Activated CD4-positive, alpha-beta T cell treated with anti-CD3 and anti-CD28 coated beads for 24 hours (primary cell): ENCODE data around the gene ZNF582.
"Not testable (repeated sequence)": the region's sequence is repeated elsewhere in the genome, so short reads cannot be mapped to it uniquely, and the experiment has no call there.

Experiments
- DNase-seq, 2 donors: peaks; one replicate each; pipeline ENCODE4 v3.0.0-alpha.2; 2020; ENCODE audit warnings: low read depth in 2 of 2

ZNF582 gene

GRCh38 chr19:56351208-56351607 lies 42.1 kb downstream of the ZNF582 start:
- no peak for DNase-seq

- peak; percentile 26 to 36 for DNase-seq
Measured at GRCh38 chr19:56350416-56351045, 42.8 kb downstream of the ZNF582 start.

GRCh38 chr19:56348289-56348877 lies 45.0 kb downstream of the ZNF582 start:
- DNase-seq: no peak

GRCh38 chr19:56347163-56347778 lies 46.1 kb downstream of the ZNF582 start:
- DNase-seq: no peak

DNA sequence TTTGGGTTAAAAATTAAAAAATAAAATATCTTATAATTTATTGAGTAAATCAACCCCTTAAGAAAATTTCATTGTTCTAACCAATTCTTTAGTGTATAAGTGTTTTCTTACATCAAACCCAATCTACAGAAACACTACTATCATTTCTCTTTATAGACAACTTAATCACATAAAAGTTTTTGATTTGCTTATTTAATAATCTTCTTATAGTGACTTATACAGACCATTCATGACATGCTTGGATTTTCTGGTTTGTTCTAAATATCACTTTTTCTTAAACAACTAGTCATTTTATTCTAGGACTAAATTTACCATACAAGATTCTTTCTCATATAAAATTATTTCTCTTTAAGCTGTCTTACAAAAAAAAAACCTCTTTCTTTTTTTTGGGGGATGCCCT lies 51.4 kb downstream of the ZNF582 start:
- no peak for DNase-seq

GRCh38 chr19:56339031-56339430 lies 54.3 kb downstream of the ZNF582 start:
- not testable (repeated sequence) for DNase-seq

GRCh38 chr19:56337077-56337476 lies 56.3 kb downstream of the ZNF582 start:
- not testable (repeated sequence) for DNase-seq

- DNase-seq: not testable (repeated sequence)
Measured at GRCh38 chr19:56335371-56335770, 58.0 kb downstream of the ZNF582 start.

DNA sequence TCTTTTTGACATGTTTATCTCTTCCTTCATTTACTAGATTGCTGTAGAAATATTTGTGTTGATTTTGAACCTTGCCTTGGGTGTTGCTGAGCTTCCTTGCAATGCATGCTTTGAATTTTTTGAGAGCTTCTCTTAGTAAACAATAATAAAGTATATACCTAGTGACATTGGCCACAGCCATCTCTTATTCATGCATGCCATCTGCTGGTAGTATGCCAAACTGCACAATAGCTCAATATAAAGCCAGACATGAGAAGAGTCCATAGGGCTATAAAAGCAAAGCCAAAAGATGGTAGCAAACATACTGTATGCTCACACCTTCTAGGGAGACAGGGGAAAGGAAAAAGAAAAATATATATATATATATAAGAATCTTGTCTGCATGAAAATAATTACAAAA lies 59.8 kb downstream of the ZNF582 start:
- DNase-seq: peak; percentile 7 to 18
